Effector CD4-positive, alpha-beta T cell (primary cell): ENCODE measurements around the gene KY.

ENCODE experiments used
- DNase-seq: peaks from one replicate; pipeline ENCODE4 v3.0.0-alpha.2; 2020

KY gene

GRCh38 chr3:134672571-134672970, 21.7 kb upstream of the KY start:
- DNase-seq = no peak

GRCh38 chr3:134667956-134668355, 17.1 kb upstream of the KY start:
- no peak for DNase-seq

- no peak for DNase-seq
These were observed 16.6 kb upstream of the KY start for GRCh38 chr3:134667406-134667805.

GRCh38 chr3:134666885-134667284, 16.1 kb upstream of the KY start:
- DNase-seq = no peak

GRCh38 chr3:134666466-134666865, 15.6 kb upstream of the KY start:
- DNase-seq = no peak

GRCh38 chr3:134666052-134666451, 15.2 kb upstream of the KY start:
- DNase-seq = no peak

GRCh38 chr3:134665243-134665642, 14.4 kb upstream of the KY start:
- DNase-seq = no peak

GRCh38 chr3:134663721-134664456, 13.1 kb upstream of the KY start:
- DNase-seq = no peak

- no peak for DNase-seq
These were observed 9.2 kb upstream of the KY start for GRCh38 chr3:134660046-134660441.

GRCh38 chr3:134659391-134660045, 8.7 kb upstream of the KY start:
- no peak for DNase-seq

GRCh38 chr3:134658555-134658954, 7.7 kb upstream of the KY start:
- DNase-seq = no peak

GRCh38 chr3:134656211-134656800, 5.5 kb upstream of the KY start:
- DNase-seq = no peak

GRCh38 chr3:134655706-134656105, 4.9 kb upstream of the KY start:
- no peak for DNase-seq

GRCh38 chr3:134654031-134654430, 3.2 kb upstream of the KY start:
- no peak for DNase-seq

GRCh38 chr3:134652886-134653630, 2.2 kb upstream of the KY start:
- DNase-seq = no peak

- no peak for DNase-seq
These were observed 1.6 kb upstream of the KY start for GRCh38 chr3:134652409-134652831.

- no peak for DNase-seq
These were observed 672 bp upstream of the KY start for GRCh38 chr3:134651347-134652041.

- DNase-seq = no peak
These were observed 1.6 kb downstream of the KY start for GRCh38 chr3:134649106-134649705.

- no peak for DNase-seq
These were observed 2.7 kb downstream of the KY start for GRCh38 chr3:134647902-134648760.

- no peak for DNase-seq
These were observed 4.7 kb downstream of the KY start for GRCh38 chr3:134646086-134646485.

GRCh38 chr3:134645515-134645914, 5.3 kb downstream of the KY start:
- no peak for DNase-seq
